HG03280 (cell line): Measurements from ENCODE around the gene AIG1.

Experiments
- ATAC-seq: cut with Tn5 transposase; IDR thresholded peaks from one replicate; pipeline ENCODE4 v1.9.1; 2021; ENCODE audit warnings: mild to moderate bottlenecking, moderate library complexity; ENCODE audit not compliant: unreplicated experiment

Gene AIG1

DNA sequence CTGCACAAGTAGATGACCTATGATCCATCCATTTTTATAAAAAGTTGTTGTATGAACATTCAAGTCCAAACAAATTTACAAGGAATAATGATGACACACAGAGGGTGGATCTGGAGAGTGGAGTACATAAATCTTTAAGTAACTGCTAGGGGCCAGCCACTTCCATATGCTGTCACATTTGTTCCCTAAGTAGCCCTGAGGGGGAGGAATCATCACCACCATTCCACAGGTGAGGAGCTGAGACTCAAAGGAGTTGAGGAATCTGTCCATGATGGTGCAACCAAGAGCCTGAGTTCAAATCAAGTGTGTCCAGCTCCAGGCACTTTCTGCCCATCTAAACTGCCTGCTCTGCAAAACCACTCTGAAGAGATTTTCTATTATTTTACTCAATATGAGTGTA is 132.1 kb downstream of the AIG1 start:
- no peak for ATAC-seq

DNA sequence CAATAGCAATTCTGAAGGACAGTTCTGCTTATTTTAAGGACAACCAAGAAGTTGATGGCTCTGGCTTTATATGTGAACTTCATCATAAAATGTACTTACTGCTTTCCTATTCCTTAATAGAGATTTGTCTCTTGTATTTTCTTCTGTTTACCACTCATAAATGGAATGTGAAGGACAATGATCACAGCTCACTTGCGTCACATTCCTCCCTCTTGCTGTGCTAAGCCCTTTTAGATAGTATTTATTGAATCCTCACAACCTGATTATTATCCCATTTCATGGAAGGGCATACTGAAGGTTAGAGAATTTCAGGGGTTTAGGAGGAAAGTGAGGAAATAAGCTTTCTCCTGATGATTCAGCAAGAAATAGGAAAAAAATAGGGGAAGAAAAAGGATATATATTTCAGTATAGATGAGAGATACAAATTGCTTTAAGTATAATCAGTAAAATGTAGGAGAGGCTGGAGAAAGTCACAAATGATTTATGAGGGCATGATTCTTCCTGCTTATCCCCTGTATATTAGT is 132.9 kb downstream of the AIG1 start:
- no peak for ATAC-seq

DNA sequence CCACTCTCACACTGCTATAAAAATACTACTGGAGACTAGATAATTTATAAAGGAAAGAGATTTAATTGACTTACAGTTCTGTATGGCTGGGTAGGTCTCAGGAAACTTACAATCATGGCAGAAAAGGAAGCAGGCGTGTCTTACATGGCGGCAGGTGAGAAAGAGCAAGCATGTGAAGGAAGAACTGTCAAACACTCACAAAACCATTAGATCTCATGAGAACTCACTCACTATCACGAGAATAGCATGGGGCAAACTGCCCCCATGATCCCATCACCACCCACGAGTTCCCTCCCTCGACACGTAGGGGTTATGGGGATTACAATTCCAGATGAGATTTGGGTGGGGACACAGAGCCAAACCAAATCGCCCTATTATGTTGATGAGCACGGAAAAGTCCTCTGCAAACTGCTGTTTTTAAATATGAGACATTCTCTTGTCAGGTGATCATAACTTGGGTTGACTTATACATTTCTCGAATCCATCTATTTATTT is 133.5 kb downstream of the AIG1 start:
- ATAC-seq, result no peak

DNA sequence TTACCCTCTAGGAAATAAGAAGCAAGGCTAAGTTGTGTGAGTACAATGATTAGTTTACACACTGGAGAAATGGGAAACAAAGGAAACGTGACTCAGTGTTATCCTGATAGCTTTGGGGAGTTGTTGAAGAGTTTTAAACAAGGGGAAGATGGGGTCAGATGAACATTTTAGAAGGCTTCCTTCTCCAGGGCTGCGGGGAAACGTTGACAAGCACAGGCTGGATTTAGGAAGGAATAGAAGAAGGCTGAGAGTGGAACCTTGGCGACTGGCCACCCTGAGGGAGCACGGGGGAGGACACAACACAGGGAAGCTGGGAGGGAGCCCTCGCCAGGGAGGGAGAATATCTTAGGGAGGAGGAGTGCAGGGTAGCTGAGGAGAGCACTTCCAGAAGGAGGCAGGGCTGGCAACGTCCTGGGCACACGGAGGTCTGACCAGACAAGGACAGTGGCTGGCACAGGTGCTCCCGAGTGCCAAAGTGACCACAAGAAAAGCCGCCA is 134.7 kb downstream of the AIG1 start:
- ATAC-seq, result no peak

DNA sequence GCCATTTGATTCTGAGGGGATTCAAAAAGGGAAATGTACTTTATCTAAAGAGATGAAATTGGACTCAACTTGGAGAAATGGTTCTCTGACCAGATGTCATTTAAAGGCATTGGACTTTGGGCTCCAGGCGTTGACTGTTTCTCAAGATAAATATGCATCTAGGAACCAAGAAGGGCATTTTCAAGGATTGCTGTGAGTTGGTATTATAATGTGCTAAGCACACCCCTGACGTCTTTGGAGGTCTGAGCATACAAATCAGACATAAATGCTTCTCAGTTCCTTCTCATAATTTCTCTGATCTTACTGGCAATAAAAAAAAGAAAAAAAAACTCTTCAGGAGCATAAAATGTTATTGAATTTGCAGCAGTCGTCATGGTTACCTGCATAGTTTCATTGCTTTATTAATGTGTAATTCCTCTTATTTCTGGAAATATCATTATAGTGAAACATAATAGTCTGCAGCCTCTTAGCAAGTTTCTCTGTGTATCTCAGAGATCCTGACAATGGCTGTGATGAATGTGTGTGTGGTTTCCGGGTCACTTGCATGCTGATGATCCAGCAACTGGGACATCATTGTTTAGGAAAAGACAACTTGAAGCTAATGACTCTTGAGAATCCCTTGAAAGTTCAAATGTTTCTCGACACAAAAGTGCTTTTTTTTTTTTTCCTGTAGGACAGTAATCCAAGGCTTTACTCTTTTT is 136.0 kb downstream of the AIG1 start:
- ATAC-seq, result no peak

DNA sequence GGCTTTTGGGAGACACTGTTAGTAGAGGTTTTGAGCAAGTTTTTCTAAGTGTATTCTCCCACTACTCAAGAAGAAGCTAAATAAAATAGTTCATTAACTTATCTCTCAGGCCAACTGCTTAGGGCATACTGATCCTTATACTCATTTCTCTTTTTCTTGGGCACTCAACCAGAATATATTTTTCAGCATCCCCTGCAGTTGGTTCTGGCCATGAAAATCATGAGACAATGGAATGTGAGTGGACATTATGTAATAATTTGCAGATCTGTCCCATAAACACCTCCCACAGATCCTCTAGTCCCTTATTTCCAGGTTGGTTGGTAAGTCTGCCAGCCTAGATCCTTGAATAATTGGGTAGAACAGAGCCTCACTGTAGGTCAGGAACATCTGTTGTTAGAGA is 136.7 kb downstream of the AIG1 start:
- no peak for ATAC-seq

DNA sequence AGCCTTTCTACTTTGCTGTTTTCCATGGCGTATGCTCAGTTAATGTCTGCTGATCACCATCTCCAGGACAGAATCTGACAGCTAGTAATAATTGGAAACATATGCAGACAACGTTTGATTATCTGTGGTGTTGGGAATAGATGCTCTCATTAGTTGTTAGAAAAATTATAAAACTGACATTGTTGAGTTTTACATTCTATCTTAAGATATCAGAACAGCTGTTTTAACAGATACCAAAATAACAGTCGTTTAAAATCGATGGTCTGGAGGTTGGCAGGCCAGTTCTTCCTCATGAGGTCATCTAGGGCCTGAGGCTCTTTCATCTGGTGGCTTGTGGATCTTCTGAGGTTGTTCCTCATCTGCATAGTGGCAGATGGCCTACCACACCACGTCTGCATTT is 137.6 kb downstream of the AIG1 start:
- no peak for ATAC-seq

DNA sequence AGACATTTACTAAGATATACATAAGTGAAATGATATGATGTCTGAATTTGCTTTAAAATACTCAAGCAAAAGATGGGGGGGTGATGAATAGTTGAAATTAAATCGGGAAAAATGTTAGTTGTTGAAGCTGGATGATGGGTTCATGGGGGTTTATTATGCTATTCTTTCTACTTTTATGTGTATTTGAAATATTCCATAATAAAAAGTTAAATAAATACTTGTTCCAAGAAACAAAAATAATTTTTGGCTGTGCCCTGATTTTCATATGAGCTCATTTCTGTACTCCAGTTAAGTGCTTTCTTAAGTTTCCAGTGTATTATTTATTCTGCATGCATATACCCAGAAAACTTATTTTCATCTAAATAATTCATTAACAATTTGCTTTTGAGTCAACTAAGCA is 138.6 kb downstream of the AIG1 start:
- ATAC-seq, result no peak

DNA sequence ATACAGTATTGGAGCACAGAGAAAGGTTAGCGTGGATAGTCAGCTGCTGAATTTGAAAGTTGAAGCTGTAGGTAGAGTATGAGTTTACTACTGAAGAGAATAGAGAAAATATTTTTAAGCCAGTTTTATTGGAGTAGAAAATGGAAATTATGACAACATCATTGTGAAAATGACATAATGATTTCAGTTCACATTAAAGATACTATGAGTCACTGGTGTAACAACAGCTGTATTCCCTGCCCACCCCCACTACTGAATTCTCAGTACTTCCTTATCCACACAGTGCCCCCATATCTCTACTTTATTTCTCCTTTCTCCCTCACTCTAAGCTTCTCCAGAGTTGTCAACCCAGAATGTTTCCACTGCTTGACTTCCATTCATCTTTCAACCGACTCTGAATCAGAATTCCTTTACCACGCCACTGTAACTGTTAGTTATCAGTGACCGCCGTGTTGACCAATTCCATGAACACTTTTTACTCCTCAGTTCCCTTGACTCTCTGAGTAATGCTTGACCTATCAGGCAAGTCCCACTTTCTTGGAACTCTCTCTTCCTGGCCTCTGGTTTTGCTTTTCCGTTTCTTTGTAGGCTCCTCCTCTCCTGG is 139.6 kb downstream of the AIG1 start:
- no peak for ATAC-seq

DNA sequence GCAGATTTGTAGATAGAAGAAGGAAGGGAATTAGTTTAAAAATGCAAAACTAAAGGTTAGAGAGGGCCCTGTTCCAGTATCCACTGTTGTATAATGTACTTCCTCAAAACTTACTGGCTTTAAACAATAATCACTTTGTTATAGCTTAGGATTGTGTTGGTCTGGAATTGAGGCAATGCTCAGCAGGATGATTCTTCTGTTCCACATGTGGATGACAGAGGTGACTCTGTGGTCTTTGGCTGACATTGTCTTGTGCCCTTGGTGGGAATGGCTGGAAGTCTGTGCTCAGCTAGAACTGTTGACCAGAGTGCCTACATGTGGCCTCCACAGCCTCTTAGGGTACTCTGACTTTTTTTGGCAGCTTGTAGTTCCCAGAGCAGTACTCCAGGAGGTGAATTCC is 143.4 kb downstream of the AIG1 start:
- no peak for ATAC-seq

DNA sequence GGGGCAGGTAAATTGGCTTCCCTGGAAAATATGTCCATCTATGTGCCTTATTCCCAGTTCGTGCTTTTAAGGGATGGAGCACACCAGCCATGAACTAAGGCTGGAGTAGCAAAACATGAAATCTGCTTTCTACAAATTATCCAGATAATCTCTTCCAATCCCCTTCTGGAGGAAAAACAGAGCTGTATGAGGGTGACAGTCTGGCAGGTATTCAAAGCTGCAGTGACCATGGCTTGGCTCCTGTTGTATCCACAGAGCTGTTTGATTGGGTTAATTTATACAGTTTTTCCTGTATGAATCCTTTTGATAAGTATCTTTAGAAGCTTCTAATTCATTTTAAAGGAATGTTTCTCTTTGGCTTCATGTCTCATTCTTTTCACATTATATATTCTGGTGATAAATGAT is 144.4 kb downstream of the AIG1 start:
- ATAC-seq, result no peak

DNA sequence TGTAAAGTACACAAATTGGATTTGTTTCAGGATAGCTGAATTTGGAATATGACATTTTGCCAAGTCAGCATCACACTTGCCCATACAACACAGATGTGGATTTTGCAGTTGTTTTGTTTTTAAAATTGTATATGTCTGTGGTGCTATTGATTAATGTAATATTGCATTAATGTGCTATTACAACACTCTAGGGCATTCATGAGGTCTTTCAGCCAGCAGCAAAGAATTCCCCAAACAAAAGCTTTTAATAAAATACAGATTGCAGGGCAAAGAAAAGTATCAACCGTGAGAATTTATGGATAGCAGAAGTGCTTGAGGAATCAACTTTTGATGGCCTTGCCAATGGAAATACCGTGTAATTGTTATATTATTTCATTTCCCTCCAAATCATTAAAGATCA is 144.9 kb downstream of the AIG1 start:
- ATAC-seq, result no peak

DNA sequence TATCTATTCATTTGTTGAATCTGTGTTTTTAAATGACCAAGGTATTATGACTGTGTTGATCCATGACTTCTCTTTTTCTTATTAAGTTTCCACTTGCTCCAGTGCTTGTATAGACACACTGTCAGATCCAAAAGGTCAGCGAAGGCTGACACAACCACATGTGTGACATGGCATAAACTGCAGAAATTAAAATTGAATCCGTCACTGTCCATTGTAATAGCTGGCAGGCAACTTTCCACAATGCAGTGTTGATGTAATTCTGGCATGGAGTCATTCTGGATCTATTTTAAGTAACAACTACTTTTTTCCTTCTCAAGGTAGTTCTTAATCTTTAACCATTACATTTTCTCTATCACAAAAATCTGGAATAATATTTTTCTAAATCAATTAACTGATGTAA is 145.3 kb downstream of the AIG1 start:
- ATAC-seq, result no peak

DNA sequence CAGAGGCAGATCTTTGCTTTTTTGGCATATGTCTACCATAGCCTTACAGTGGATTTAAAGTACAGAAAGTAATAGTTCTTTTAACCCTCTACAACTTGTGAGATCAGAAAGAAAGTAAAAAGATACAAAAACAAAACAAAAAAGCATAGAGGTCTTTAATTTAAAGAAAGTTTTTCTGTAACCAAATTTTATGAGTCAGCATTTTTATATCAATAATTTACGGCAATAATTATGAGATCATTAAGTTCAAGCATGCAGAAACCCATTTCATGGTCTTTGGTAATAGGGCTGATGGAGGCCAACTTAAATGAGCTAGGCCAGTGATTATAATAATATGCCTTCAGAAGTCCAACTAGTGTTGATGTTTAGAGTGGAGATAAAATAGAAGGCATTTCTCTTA is 145.9 kb downstream of the AIG1 start:
- ATAC-seq, result no peak

DNA sequence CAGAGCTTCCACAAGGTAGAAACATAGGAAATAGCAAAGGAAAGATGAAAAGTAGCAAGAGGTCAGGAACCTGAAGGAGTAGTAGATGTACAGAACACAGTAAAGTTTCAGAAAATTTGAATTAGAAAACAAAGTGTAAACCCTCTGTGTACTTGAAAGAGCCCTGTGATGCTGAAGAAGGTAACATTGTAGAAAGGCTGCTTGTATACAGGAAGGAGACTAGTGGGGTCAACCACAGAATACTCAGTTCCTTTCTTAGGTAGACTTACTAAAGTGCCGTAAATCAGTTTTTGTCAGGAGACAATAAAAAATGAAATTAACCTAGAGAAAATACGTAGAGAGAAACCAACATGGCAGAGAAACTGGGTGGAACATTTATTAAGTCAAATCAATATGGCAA is 149.7 kb downstream of the AIG1 start:
- no peak for ATAC-seq

DNA sequence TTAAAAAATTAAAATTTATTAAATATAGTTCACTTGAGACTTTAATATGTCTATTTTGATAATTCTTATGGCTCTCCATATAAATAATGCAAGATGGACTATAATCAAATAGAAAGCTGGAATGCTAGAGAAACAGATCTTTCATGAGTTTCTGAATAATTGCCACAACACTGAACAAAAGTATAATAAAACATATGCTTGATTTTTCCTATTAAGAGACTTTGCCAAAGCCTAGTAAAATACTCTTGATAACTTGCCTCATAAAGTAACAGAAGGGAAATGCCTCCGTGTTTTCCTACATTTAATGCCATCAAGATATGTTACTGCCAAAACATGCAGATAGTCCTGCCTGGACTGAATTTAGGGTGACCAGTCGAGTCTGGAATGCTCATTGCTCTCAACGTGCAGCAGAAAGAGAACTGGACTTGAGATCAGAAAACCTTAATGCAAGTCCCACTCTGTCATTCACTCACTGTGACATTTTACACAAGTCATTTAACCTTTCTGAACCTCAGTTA is 153.2 kb downstream of the AIG1 start:
- ATAC-seq, result no peak

DNA sequence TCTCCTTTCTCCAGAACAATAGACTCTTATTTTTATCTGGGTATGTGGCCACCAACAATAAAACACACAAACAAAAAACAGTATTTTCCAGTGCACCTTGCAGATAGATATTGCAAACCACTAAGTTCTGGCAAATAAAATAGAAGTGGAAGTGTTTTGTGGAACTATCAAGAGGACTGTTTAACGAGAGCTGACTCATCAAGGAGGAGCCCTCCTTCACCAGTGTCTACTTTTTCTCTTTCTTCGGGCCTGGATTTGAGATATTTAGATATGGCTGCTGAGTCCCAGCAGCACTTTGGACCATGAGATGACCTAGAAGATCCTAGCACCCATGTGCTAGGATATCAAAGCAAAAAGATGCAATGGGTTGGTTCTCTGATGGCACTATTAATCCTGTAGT is 154.7 kb downstream of the AIG1 start:
- ATAC-seq, result no peak

DNA sequence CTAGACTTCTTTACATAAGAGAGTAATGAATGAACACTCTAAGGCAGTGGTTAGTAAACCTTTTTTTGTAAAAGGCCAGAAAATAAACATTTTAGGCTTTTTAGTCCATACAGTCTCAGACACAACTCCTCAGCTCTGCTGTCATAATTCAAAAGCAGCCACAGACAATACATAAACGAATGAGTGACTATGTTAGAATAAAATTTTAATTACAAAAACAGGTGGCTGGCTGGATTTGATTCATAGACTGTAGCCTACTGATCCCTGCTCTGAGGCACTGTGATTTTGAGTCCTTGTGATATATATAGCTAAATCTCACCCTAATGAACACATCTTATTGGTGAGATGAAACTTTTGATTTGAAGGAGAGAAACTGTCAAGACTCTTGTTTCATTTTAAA is 155.1 kb downstream of the AIG1 start:
- ATAC-seq, result no peak

DNA sequence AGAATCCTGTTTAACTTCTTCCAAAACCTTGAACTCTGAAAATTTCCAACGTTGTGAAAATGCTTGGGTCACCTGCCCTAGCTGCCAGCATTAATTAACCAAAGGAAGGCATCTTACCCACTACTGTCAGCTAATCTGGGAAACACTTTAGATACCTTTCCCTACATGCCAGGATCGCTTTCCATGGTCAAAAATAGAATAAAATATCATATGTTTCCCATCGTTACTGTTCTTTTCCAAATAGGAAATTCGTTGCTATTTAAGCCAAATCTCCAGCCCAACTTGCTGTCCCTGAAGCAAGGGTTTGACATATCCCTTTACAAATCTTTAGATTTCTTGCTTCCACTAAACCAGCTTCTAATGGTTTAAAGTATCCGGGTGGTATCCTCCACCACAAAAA is 157.5 kb downstream of the AIG1 start:
- no peak for ATAC-seq

DNA sequence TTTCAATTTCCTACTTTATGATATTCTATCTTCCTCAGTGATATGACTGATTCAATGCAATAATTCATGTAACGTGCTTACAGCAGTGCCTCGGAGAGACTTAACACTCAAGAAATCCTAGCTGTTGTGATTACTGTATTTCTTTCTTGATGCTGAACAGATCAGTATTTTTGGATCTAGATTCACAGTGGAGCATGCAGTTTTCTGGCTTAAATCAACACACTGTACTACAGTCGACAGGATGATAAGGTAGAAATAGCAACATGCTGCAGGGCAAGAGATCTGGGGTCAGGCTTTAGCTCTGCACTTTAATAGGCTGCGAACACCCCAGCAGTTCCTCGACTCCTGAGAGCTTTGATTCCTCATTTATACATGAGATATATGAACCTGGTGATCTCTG is 161.0 kb downstream of the AIG1 start:
- ATAC-seq, result no peak

DNA sequence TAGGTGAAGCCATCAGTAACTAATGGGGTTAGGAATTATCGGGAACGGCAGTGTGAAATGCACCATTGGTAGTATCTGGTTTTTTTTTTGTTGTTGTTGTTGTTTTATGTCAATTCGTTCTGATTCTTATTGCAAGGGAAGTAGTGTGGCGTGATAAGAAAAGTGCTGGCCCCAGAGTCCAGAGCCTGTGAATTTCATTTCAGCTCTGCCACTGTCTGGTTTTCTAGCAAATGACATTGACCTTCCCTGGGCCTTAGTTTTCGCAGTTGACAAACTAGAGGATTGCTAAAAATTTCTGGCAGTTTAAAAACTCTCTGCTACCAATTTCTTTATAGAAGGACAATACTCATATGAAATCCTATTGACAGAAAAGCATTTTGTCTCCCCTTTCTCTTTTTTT is 161.6 kb downstream of the AIG1 start:
- ATAC-seq, result no peak

DNA sequence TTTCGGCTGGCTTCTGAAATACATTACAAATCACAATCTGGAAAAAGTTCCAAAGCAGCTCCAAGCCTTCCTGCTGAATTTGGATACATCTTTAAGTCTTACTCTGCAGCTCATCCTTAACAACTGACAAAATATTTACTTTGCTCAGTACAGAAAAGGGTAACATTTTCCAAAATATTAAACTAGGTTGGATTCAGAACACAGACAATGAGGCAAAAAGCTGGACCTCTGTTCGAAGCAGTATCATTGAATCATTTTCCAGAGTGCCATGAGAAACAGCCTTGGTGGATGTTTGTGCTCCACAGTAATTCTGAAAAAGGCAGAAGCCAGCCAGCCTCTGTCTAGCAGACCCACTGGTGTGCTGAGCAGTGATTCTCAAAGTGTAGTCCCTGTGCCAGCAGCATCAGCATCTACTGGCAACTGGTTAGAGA is 162.1 kb downstream of the AIG1 start:
- no peak for ATAC-seq
